ENCODE measurements around the gene ZNF440. TPM values are rescaled to one million over a fixed set of nuclear protein-coding genes. Genes with fewer than 3 reads are reported as not detected.
"Not testable (repeated sequence)": the region's sequence is repeated elsewhere in the genome, so short reads cannot be mapped to it uniquely, and the experiment has no call there.

Gene ZNF440
- total RNA-seq, 4 donors from 2014 or later = 28.0 to 87.2 (median 40.7) TPM

DNA sequence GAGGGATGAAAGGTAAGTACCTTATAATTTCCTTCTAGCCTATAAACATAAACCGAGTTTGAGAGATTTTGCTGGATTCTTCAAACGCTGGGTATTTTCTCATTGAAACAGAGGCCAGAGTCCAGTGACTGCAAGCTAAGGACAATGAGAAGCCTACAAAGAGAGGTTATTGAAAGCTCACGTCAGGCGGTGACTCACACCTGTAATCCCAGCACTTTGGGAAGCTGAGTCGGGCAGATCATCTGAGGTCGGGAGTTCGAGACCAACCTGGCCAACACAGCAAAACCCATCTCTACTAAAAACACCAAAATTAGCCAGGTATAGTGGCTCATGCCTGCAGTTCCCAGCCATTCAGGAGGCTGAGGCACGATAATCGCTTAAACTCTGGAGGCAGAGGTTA lies 58.6 kb downstream of the ZNF440 start:
- DNase-seq = no peak
- no peaks in the 10 kb centered on the region for H3K4me1 ChIP-seq
- TF ChIP-seq, protein P1, sequence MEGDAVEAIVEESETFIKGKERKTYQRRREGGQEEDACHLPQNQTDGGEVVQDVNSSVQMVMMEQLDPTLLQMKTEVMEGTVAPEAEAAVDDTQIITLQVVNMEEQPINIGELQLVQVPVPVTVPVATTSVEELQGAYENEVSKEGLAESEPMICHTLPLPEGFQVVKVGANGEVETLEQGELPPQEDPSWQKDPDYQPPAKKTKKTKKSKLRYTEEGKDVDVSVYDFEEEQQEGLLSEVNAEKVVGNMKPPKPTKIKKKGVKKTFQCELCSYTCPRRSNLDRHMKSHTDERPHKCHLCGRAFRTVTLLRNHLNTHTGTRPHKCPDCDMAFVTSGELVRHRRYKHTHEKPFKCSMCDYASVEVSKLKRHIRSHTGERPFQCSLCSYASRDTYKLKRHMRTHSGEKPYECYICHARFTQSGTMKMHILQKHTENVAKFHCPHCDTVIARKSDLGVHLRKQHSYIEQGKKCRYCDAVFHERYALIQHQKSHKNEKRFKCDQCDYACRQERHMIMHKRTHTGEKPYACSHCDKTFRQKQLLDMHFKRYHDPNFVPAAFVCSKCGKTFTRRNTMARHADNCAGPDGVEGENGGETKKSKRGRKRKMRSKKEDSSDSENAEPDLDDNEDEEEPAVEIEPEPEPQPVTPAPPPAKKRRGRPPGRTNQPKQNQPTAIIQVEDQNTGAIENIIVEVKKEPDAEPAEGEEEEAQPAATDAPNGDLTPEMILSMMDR (IDR thresholded peaks at IDR 0.05) = no peak
- no peak for TF ChIP-seq POLR2A (IDR thresholded peaks at IDR 0.05)
- no peak overlapping the region for H3K27ac ChIP-seq
- no peak overlapping the region for H3K4me3 ChIP-seq
- no peaks in the 10 kb centered on the region for H3K27me3 ChIP-seq
- H3K9me3 ChIP-seq = peaks cover 0 to 38% (median 9%) of the 10 kb centered on the region in 4 donors
- H3K36me3 ChIP-seq = peaks cover 0 to 17% (median 0%) of the 10 kb centered on the region in 3 donors

DNA sequence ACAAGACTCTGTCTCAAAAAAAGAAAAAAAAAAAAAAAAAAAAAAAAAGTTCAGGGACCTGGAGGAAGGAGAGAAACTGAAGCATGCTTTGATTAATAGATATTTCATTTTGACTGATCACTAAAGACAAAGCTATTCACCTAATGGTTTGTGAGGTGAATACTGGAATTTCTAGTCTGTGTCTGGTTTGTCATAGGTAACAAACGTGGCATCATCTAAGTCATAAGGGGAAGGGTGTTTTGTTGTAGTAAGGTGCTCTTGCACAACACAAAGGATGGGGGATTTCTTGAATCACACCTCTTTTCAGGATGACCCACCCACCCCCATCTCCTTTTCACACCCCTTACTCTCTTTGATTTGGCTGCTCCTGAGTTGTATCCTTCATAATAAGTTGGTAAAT lies 59.7 kb downstream of the ZNF440 start:
- Histone ChIP-seq H3K4me3 (no peak overlapping the region), H3K9me3 (peaks cover 0 to 26% (median 4%) of the 10 kb centered on the region in 4 donors), H3K27ac (no peak overlapping the region), H3K4me1 (no peaks in the 10 kb centered on the region), H3K36me3 (peaks cover 0 to 6% (median 0%) of the 10 kb centered on the region in 3 donors), H3K27me3 (no peaks in the 10 kb centered on the region)
- DNase-seq = no peak
- TF ChIP-seq, protein P1 (IDR thresholded peaks at IDR 0.05) = no peak

DNA sequence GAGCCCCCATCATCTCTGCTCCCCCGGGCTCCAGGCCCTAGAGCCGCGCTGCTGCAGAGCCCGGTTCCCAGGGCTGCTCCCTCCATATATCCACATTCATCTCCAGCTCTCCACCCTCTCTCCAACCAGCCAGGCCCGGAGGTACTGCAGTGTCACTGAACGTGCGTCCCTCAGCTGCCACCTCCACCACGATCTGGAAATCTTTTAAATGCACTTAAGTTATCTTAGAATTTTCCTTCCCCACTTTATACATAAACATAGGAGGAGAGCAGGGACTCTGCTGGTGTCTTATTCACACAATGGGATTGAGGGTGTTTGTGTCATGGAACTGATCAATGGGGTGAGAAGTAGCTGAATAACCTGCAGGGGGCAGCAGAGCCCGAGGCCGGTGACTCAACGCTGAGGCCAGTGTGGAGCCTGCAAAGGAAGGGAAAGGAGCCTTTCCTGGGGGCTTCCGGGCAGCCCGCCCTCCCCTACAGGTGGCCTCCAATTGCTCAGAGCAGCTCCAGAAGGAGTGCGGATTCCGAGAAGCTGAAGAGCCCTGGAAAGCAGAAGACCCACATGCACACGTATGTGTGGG lies 65.7 kb downstream of the ZNF440 start:
- H3K9me3 ChIP-seq, H3K4me3 ChIP-seq, H3K27me3 ChIP-seq, H3K27ac ChIP-seq, H3K36me3 ChIP-seq, H3K4me1 ChIP-seq: not testable (repeated sequence)
- TF ChIP-seq, protein P1 (IDR thresholded peaks at IDR 0.05) = peak in 4 of 6 experiments; percentile 12 to 30 (median 22)
- peak in 1 of 3 donors; percentile 62 for DNase-seq

DNA sequence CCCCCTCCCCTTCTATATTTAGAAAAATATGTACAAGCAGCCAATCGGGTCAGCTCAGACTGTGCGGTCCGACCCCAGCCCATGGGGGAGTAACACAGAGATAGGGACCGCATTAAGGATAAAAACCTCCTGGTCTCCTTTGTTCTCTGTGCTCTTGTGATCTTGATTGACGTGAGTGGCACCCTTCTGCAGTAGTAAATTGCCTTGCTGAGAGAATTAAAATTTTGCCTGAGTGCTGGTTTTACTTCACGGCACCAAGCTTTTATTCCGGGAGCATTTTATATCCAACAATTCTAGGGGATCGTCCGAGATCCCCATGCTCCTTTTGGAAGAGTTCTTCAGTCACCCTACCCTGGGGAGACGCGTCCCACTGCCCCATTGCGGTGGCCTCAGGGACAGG lies 66.5 kb downstream of the ZNF440 start:
- TF ChIP-seq, protein P1 (IDR thresholded peaks at IDR 0.05) = no peak
- no peak for TF ChIP-seq POLR2A (IDR thresholded peaks at IDR 0.05)
- peaks cover 0 to 5% (median 0%) of the 10 kb centered on the region in 4 donors for H3K9me3 ChIP-seq
- H3K27ac ChIP-seq = no peak overlapping the region
- no peaks in the 10 kb centered on the region for H3K36me3 ChIP-seq
- DNase-seq = no peak
- H3K4me3 ChIP-seq = no peak overlapping the region
- H3K27me3 ChIP-seq = no peaks in the 10 kb centered on the region
- peaks cover 0 to 4% (median 0%) of the 10 kb centered on the region in 4 donors for H3K4me1 ChIP-seq

DNA sequence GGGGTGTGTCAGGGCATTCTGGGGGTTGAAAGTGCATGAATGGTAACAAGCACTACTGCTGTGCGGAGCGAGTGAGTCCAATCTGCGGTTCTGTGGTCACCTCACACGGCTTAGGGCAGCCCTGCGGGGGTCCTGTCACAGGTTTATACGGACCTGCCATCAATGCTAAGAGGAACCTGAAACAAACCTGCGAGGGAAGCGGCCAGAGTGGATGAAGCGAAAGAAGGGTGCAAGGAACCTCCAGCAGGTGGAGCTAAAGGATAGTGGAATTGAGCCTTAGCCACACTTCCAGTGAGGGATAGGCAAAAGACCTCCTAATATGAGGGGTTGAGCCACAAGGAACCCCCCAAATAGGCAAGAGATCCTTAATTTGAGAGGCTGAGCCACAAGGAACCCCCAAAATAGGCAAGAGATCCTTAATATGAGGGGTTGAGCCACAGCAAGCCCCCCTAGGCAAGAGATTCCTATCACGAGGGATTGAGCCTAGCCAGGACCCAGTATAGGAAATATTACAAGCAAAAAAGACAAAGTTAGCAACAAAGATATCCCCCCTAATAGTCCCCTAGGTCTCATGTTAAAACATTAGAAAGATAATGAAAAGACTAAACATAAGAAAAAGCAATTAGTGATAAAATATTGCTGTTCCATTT lies 67.2 kb downstream of the ZNF440 start:
- Histone ChIP-seq H3K4me3 (no peak overlapping the region), H3K27ac (no peak overlapping the region), H3K36me3 (no peaks in the 10 kb centered on the region), H3K4me1 (peaks cover 0 to 4% (median 0%) of the 10 kb centered on the region in 4 donors), H3K9me3 (peaks cover 0 to 5% (median 0%) of the 10 kb centered on the region in 4 donors), H3K27me3 (no peaks in the 10 kb centered on the region)
- TF ChIP-seq, protein P1 (IDR thresholded peaks at IDR 0.05) = peak in 5 of 6 experiments; percentile 50 to 78 (median 77)
- no peak for TF ChIP-seq POLR2A (IDR thresholded peaks at IDR 0.05)
- peak; percentile 51 to 84 (median 59) for DNase-seq
